ENCODE data around the gene DCP1A.

DCP1A gene

GRCh38 chr3:53235545-53235944 lies 111.8 kb downstream of the DCP1A start:
- TF ChIP-seq MYC (IDR thresholded peaks at IDR 0.05; ENCODE audit: low read depth, low read length) (no peak), MAX (IDR thresholded peaks at IDR 0.05; ENCODE audit: low read depth, low read length) (no peak), CTCF (IDR thresholded peaks at IDR 0.05; ENCODE audit: low read depth, low read length) (no peak), POLR2A (IDR thresholded peaks at IDR 0.05; ENCODE audit: extremely low read depth, insufficient read length) (no peak)
- DNase-seq (ENCODE audit: low read depth): no peak
- H3K4me3 ChIP-seq (ENCODE audit: low read depth, low read length): no peak overlapping the region

- H3K4me3 ChIP-seq (ENCODE audit: low read depth, low read length): no peak overlapping the region
- no peak for DNase-seq (ENCODE audit: low read depth)
- TF ChIP-seq MYC (IDR thresholded peaks at IDR 0.05; ENCODE audit: low read depth, low read length) (no peak), MAX (IDR thresholded peaks at IDR 0.05; ENCODE audit: low read depth, low read length) (no peak), POLR2A (IDR thresholded peaks at IDR 0.05; ENCODE audit: extremely low read depth, insufficient read length) (no peak), CTCF (IDR thresholded peaks at IDR 0.05; ENCODE audit: low read depth, low read length) (no peak)
Measured at GRCh38 chr3:53234841-53235232, 112.5 kb downstream of the DCP1A start.

- TF ChIP-seq POLR2A (IDR thresholded peaks at IDR 0.05; ENCODE audit: extremely low read depth, insufficient read length): no peak
- no peak for TF ChIP-seq MAX (IDR thresholded peaks at IDR 0.05; ENCODE audit: low read depth, low read length)
- TF ChIP-seq CTCF (IDR thresholded peaks at IDR 0.05; ENCODE audit: low read depth, low read length): no peak
- no peak for TF ChIP-seq MYC (IDR thresholded peaks at IDR 0.05; ENCODE audit: low read depth, low read length)
- H3K4me3 ChIP-seq (ENCODE audit: low read depth, low read length): no peak overlapping the region
- DNase-seq (ENCODE audit: low read depth): no peak
Measured at GRCh38 chr3:53234130-53234840, 113.1 kb downstream of the DCP1A start.
